ENCODE data around the gene KCNN1. TPM values are rescaled to one million over a fixed set of nuclear protein-coding genes. Genes with fewer than 3 reads are reported as not detected.

KCNN1 gene
- total and polyA plus RNA-seq, 2 donors (not counting 1 experiment from before 2014, with no cell fraction given): under 0.01 TPM; not detected in 1

DNA sequence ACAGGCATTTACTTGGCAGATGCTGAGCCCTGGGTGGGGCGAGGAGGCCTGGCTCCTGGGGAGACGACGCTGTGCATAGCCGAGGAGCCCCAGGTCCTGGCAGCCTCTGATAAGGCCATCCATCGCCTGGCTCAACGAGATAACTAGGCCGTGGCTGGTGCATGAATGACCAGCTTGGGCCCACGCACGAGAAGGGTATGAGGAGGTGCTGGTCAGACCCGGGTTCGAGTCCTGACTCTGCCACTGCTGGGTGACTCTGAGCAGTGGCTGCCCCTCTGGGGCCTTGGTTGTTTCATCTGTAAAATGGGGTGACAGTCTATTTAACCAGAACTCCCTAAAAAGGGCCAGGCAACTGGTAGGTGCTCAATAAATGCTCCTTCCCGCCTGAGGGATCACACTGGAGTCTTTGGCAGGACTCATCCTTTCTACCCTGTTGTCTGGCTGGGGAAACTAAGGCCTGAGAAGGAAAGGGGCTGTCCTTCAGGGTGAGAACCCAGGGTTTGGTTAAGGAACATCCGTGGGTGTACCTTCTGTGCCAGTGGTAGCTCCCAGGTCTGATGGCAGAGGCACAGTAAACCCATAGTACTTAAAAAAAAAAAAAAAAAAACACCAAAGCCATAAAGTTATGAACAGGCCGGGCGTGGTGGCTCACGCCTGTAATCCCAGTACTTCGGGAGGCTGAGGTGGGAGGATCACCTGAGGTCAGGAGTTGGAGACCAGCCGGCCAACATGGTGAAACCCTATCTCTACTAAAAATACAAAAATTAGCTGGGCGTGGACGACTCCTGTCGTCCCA, 33.0 kb downstream of the KCNN1 start:
- no peaks in the 10 kb centered on the region for H3K27me3 ChIP-seq (ENCODE audit: control insufficient read depth, insufficient read depth, low read length)
- no peak overlapping the region for H3K9ac ChIP-seq (ENCODE audit: insufficient read depth, low read length)
- no peak overlapping the region for H2AFZ ChIP-seq (ENCODE audit: low read length)
- H3K79me2 ChIP-seq (ENCODE audit: control insufficient read depth, insufficient read depth, low read length): no peaks in the 10 kb centered on the region
- H4K20me1 ChIP-seq (ENCODE audit: control insufficient read depth, extremely low read depth, insufficient read depth, low read length): no peaks in the 10 kb centered on the region
- no peaks in the 10 kb centered on the region for H3K36me3 ChIP-seq (ENCODE audit: control insufficient read depth, insufficient read depth, low read length)
- TF ChIP-seq EZH2 (IDR thresholded peaks at IDR 0.05; ENCODE audit: low read length, missing control alignments): no peak
- TF ChIP-seq, protein P1, sequence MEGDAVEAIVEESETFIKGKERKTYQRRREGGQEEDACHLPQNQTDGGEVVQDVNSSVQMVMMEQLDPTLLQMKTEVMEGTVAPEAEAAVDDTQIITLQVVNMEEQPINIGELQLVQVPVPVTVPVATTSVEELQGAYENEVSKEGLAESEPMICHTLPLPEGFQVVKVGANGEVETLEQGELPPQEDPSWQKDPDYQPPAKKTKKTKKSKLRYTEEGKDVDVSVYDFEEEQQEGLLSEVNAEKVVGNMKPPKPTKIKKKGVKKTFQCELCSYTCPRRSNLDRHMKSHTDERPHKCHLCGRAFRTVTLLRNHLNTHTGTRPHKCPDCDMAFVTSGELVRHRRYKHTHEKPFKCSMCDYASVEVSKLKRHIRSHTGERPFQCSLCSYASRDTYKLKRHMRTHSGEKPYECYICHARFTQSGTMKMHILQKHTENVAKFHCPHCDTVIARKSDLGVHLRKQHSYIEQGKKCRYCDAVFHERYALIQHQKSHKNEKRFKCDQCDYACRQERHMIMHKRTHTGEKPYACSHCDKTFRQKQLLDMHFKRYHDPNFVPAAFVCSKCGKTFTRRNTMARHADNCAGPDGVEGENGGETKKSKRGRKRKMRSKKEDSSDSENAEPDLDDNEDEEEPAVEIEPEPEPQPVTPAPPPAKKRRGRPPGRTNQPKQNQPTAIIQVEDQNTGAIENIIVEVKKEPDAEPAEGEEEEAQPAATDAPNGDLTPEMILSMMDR (conservative IDR thresholded peaks at IDR 0.05 in 1 of 2, IDR thresholded peaks at IDR 0.05 in 1 of 2; ENCODE audit: low read depth in 1 of 2, low read length in 2 of 2): no peak
- peaks cover 2% of the 10 kb centered on the region for H3K4me1 ChIP-seq (ENCODE audit: control insufficient read depth, extremely low read depth, insufficient read depth, low read length)
- H3K9me3 ChIP-seq (ENCODE audit: control insufficient read depth, insufficient read depth, low read depth, low read length): no peaks in the 10 kb centered on the region
- no peak overlapping the region for H3K4me2 ChIP-seq (ENCODE audit: extremely low read depth, insufficient read depth, low read length)
- no peak overlapping the region for H3K4me3 ChIP-seq (replicated peaks in 1 of 4; ENCODE audit: control extremely low read depth in 1 of 4, insufficient read depth in 1 of 4, low read depth in 3 of 4, low read length in 4 of 4)
- no peak for DNase-seq (ENCODE audit: low read depth in 2 of 2)
- no peak overlapping the region for H3K27ac ChIP-seq (ENCODE audit: insufficient read depth, low read length)

DNA sequence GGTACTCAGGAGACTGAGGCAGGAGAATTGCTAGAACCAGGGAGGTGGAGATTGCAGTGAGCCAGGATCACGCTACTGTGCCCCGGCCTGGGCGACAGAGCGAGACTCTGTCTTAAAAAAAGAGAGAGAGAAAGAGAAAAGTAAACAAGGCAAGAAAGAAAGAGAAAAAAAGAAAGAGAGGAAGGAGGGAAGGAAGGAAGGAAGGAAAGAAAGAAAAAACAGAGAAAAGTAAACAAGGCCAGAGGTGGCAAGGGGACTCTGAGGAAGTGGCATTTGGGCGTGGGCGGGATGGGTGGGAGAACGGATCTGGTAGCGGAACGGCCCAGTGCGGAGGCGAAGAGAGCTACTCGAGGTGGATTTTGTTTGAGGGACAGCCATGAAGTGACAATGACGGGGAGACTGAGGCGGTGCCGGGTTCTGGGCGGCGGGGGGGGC, 33.6 kb downstream of the KCNN1 start:
- no peak for DNase-seq (ENCODE audit: low read depth in 2 of 2)
- TF ChIP-seq, protein P1 (conservative IDR thresholded peaks at IDR 0.05 in 1 of 2, IDR thresholded peaks at IDR 0.05 in 1 of 2; ENCODE audit: low read depth in 1 of 2, low read length in 2 of 2): no peak
- TF ChIP-seq EZH2 (IDR thresholded peaks at IDR 0.05; ENCODE audit: low read length, missing control alignments): no peak
- Histone ChIP-seq H2AFZ (ENCODE audit: low read length) (no peak overlapping the region), H3K9ac (ENCODE audit: insufficient read depth, low read length) (peak overlapping the region; percentile 74), H4K20me1 (ENCODE audit: control insufficient read depth, extremely low read depth, insufficient read depth, low read length) (no peaks in the 10 kb centered on the region), H3K27ac (ENCODE audit: insufficient read depth, low read length) (peak overlapping the region; percentile 63), H3K4me3 (replicated peaks in 1 of 4; ENCODE audit: control extremely low read depth in 1 of 4, insufficient read depth in 1 of 4, low read depth in 3 of 4, low read length in 4 of 4) (peak overlapping the region in 1 of 4 experiments; percentile 69), H3K9me3 (ENCODE audit: control insufficient read depth, insufficient read depth, low read depth, low read length) (no peaks in the 10 kb centered on the region), H3K27me3 (ENCODE audit: control insufficient read depth, insufficient read depth, low read length) (no peaks in the 10 kb centered on the region), H3K36me3 (ENCODE audit: control insufficient read depth, insufficient read depth, low read length) (no peaks in the 10 kb centered on the region), H3K4me2 (ENCODE audit: extremely low read depth, insufficient read depth, low read length) (peak overlapping the region; percentile 70), H3K79me2 (ENCODE audit: control insufficient read depth, insufficient read depth, low read length) (no peaks in the 10 kb centered on the region), H3K4me1 (ENCODE audit: control insufficient read depth, extremely low read depth, insufficient read depth, low read length) (peaks cover 2% of the 10 kb centered on the region)

DNA sequence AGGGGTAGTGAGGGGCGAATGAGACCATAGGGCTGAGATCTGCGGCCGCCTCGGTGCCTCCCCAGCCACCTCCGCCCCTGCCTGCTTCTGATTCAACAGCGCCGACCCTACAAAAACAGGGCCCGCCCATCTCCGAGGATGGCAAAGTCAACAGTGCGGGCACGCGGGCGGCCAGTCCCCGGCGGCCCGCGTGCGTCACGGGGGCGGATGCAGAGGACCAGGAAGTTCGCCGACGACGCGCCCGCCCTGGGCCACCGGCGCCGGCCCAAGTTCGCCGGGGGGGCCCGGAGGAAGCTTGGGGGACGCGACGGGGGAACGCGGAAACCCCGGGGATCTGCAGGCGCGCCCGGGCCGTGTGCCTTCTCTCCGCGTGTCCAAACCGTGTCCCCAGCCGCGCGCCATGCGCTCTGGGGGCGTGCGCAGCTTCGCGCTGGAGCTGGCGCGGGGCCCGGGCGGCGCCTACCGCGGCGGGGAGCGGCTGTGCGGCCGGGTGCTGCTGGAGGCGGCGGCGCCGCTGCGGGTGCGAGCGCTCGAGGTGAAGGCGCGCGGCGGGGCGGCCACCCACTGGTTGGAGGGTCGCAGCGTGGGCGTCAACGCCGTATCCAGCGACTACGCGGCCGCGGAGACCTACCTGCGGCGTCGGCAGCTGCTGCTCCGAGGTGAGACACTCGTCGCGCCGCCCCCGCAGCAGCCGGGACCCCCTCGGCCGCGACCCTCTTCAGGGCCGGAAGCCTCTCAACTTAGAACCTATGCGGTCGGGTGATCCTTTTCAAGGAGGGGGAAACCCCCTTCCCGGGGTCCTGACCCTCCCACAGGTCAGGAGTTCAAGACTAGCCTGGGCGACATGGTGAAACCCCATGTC, 34.2 kb downstream of the KCNN1 start:
- Histone ChIP-seq H3K36me3 (ENCODE audit: control insufficient read depth, insufficient read depth, low read length) (no peaks in the 10 kb centered on the region), H4K20me1 (ENCODE audit: control insufficient read depth, extremely low read depth, insufficient read depth, low read length) (no peaks in the 10 kb centered on the region), H3K79me2 (ENCODE audit: control insufficient read depth, insufficient read depth, low read length) (no peaks in the 10 kb centered on the region), H3K27ac (ENCODE audit: insufficient read depth, low read length) (peak overlapping the region; percentile 63), H3K4me1 (ENCODE audit: control insufficient read depth, extremely low read depth, insufficient read depth, low read length) (peaks cover 2% of the 10 kb centered on the region), H3K9ac (ENCODE audit: insufficient read depth, low read length) (peak overlapping the region; percentile 74), H3K27me3 (ENCODE audit: control insufficient read depth, insufficient read depth, low read length) (no peaks in the 10 kb centered on the region), H2AFZ (ENCODE audit: low read length) (peak overlapping the region; percentile 44), H3K4me3 (replicated peaks in 1 of 4; ENCODE audit: control extremely low read depth in 1 of 4, insufficient read depth in 1 of 4, low read depth in 3 of 4, low read length in 4 of 4) (peak overlapping the region; percentile 48 to 69 (median 57)), H3K9me3 (ENCODE audit: control insufficient read depth, insufficient read depth, low read depth, low read length) (no peaks in the 10 kb centered on the region), H3K4me2 (ENCODE audit: extremely low read depth, insufficient read depth, low read length) (peak overlapping the region; percentile 70)
- DNase-seq (ENCODE audit: low read depth in 2 of 2): peak; percentile 80 to 82
- TF ChIP-seq, protein P1 (conservative IDR thresholded peaks at IDR 0.05 in 1 of 2, IDR thresholded peaks at IDR 0.05 in 1 of 2; ENCODE audit: low read depth in 1 of 2, low read length in 2 of 2): no peak
- no peak for TF ChIP-seq EZH2 (IDR thresholded peaks at IDR 0.05; ENCODE audit: low read length, missing control alignments)
